GM18867 (cell line): Measurements from ENCODE around the gene SYN1.

Source experiments
- ATAC-seq: cut with Tn5 transposase; IDR thresholded peaks from one replicate; pipeline ENCODE4 v1.9.1; 2021; ENCODE audit warnings: mild to moderate bottlenecking, moderate library complexity; ENCODE audit not compliant: unreplicated experiment

SYN1 gene

DNA sequence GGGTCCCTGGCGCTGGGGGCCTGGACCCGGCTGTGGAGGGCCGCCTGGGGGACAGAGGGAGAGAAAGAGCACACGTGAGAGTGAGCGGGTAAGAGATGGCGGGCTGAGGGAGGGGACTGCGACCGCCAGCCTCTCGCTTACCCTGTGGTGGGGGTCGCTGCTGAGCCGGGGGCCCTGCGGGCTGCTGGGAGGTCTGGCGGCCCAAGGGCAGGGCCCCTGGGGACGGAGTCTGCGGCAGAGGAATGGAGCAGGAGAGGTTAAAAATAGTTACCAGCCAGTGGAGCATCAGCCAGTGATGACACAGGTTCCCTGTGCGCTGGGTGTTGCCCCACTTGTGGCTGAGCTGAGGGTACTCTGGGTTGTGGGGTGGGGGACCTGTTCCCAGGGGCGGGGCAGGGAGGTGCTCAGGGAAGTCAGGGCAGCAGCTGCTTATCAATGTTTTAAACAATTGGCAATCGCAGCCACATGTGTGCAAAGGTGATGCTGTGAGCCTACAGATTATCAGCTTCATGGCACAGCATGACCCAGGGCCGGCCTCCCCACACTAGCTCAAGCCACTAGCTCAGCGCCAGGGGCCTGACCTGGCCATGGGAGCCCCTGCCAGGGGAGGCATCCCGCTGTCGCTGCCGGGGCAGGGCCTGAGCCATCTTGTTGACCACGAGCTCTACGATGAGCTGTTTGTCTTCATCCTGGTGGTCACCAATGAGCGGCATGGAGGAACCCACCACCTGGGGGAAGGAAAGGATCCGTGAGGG, 44.9 kb downstream of the SYN1 start:
- ATAC-seq: no peak

GRCh38 chrX:47574076-47574546, 45.5 kb downstream of the SYN1 start:
- ATAC-seq: no peak

DNA sequence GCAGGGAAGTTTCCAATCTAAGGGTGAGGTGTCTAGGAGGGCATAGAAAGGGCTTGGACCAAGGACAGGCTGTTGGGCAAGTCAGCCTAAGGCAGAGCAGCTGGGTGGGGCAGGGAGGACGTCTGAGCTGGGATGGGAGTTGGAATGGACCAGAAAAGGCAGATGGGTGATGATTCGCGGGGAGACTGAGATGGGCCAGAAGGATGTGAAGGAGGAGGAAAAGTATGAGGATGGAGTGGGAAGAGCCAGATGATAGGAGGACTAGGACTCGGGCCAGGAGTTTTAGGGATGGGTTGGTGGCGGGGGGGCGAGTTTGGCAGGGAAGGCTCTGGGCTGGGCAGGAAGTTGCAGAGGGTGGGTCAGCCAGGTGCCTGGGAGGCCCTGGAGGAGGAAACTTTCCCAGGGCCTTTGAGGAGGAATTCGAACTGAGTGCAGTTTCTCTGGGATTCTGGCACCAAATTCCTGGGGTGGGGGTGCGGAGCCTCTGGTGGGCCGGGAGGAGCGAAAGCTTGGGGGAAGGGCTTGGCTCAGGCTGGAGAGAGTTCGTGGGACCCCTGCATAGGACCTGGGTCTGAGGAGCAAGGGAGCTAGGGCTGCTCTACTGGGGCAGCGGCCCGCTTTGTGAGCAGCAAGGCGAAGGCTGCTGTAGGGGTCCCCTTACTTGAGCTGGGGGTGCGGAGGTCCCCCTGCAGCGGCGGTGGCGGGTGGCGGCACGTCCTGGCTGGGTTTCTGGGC, 46.1 kb downstream of the SYN1 start:
- no peak for ATAC-seq

DNA sequence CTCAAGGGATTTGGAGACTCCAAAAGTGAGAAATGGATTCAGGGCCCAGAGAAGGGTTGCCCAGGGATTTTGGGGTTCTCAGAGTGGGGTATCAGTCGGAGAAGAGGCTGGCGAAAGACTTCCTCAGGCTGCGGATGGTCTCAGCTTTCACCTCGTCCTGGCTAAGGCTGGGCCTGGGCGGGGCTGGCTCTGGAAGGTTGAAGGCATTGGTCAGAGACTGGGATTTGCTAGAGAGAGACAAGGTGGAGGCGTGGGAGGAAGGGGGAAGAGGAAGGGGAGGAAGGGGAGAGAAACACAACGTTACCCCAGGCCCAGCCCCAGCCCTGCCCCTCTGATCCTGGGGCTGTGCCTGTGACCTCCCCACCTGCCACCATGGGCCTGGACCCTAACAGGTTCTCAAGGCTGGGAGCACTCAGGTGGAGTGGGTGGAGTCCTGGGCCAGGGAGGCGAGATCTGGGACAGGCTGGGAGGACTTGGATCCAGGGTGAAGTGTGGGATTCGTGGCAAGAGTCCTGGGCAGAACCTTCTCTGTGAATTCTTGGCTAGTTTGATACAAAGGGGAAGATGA, 46.8 kb downstream of the SYN1 start:
- ATAC-seq: no peak

DNA sequence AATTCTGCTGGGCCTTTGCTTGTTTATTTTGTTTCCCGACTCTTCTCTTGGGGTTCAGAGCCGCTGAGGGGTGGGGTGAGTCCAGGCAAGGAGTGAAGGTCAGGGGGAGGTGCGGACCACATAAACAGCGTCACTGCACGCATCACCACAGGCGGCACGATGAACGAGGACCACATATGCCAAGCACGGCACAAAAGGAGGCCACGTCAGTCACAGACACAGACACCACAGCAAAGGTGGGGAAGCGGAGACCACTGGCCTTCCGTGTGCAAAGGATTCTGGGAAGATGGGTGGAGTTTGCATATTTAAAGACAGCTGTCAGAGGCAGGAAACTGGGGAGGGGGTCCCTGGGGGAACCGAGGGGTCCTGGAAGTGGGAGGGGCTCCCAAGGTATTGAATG, 47.8 kb downstream of the SYN1 start:
- no peak for ATAC-seq

DNA sequence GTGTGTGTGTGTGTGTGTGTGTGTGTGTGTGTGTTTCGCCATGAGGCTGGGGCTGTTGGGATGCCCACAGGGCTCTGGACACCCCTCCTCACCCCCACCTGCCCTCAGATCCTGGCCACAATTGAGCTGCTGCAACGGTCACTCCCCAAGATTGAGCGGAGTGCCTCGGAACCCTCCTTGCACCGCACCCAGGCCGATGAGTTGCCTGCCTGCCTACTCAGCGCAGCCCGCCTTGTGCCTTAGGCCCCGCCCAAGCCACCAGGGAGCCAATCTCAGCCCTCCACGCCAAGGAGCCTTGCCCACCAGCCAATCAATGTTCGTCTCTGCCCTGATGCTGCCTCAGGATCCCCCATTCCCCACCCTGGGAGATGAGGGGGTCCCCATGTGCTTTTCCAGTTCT, 48.4 kb downstream of the SYN1 start:
- no peak for ATAC-seq

DNA sequence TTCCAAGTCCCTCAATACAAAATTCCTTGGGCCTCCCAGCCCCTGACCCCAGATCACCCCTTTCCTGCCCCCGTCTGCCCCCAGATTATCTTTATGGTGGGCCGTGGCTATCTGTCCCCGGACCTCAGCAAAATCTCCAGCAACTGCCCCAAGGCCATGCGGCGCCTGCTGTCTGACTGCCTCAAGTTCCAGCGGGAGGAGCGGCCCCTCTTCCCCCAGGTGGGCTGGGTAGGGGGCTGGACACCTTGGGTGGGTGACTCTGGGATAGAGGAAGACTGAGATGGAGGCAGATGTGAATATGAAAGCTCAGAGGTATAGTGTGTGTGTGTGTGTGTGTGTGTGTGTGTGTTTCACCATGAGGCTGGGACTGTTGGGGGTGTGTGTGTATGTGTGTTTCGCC, 48.9 kb downstream of the SYN1 start:
- ATAC-seq: no peak

- no peak for ATAC-seq
Measured at GRCh38 chrX:47568656-47569295, 50.9 kb downstream of the SYN1 start.

DNA sequence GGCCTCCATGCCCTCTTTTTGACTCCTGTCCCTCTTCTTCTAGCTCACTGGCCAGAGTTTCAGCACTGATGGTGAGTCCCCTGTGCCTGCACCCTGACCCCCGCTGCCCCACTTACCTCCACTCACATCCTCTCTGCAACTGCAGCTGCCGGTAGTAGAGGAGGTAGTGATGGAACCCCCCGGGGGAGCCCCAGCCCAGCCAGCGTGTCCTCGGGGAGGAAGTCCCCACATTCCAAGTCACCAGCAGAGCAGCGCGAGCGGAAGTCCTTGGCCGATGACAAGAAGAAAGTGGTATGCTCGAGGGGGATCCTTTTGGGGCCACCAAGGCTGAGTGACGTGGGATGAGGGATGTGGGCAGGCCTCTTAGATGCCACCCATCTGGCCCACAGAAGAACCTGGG, 52.8 kb downstream of the SYN1 start:
- ATAC-seq: no peak

DNA sequence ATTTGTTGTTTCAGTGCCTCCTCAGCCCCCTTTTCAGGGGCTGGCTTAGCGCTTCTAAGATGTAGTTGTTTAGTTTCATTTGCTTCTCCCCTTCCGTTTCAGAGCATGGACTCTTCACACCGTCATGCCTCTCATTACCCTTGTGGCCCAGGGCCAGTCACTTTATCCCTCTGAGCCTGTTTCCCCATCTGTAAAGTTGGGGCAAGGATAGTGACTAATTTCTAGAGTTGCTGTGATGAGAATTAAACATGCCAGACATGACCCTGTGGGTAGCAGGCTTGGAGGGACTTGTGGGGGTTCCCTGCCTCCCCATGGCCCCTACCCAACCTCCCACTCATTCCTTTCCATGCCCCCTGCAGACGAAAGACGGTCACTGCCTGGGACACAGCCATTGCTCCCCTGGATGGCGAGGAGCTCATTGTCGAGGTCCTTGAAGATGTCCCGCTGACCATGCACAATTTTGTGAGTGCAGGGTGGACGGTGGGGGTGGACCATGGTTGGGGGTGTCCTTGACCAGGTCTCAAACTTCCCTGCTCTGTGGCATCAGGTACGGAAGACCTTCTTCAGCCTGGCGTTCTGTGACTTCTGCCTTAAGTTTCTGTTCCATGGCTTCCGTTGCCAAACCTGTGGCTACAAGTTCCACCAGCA, 55.1 kb downstream of the SYN1 start:
- no peak for ATAC-seq

GRCh38 chrX:47563801-47564315, 55.8 kb downstream of the SYN1 start:
- no peak for ATAC-seq

DNA sequence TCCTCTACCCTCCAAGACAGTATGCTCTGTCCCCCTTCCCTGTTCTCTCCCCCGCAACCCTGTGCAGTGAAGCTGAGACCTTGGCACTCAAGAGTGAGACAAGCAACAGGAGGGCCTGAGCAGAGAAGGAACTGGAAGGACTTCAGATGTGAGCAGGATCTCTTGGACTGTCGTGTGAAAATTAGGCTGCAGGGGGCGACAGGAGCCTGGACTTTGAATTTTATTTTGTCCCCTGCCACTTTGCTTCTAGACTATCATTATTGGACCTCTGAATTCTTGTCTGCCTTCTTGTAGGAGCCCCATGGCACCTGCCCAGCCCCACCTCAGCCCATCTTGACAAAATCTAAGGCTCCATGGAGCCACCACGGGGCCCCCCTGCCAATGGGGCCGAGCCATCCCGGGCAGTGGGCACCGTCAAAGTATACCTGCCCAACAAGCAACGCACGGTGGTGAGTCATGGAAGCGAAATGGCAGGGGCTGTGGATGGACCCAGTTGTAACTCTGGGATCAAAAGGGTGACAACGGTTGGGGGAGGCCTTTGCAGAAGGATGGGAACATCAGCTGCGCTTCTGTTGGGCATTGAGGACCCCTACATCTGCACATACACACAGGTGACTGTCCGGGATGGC, 56.9 kb downstream of the SYN1 start:
- ATAC-seq: no peak

- ATAC-seq: no peak
Measured at GRCh38 chrX:47561659-47562151, 58.0 kb downstream of the SYN1 start.

DNA sequence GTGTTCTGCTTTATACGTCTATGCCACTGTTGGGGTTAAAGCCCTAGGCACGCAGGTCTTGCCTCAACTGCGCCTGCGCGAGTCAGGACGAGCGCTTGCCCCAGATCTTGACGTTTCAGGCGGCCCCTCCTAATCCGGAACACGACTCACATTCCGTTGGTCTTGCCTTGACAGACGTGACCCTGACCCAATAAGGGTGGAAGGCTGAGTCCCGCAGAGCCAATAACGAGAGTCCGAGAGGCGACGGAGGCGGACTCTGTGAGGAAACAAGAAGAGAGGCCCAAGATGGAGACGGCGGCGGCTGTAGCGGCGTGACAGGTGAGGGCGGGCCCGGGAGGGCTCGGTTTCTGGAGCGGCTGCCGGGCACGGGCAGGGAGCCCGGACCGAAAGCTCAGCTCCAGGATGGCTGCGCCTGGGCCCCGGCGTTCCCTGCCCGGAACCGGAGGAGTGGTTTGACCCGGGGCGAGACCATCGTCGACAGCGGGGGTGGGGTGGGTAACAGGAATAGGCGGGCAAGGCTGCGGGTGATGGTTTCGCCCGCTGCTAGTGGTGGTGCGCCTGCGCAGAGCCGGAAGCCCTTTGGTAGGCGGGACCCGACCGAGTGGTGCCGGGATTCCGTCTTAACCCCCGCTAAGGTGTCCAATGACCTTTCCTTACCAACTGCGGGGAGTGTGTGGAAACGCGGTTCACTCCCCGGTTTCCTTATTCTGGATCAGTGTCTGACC, 58.6 kb downstream of the SYN1 start, which contains the start of gene ARAF:
TSS of gene ARAF (plus strand) at position 272 of the 725 bp plus-strand sequence. CDS start 1,763 bp downstream, outside the sequence.
- ATAC-seq: peak; percentile 88

- ATAC-seq: no peak
Measured at GRCh38 chrX:47560179-47560933, 59.3 kb downstream of the SYN1 start.

GRCh38 chrX:47558436-47558835, 61.2 kb downstream of the SYN1 start:
- ATAC-seq: no peak

GRCh38 chrX:47556045-47556623, 63.5 kb downstream of the SYN1 start:
- peak; percentile 87 for ATAC-seq

- ATAC-seq: no peak
Measured at GRCh38 chrX:47543496-47543895, 76.2 kb downstream of the SYN1 start.
